HG03571 (cell line): Measurements from ENCODE around the gene ST7L.

Source experiments
- ATAC-seq: cut with Tn5 transposase; IDR thresholded peaks from one replicate; pipeline ENCODE4 v1.9.1; 2021; ENCODE audit not compliant: unreplicated experiment

ST7L gene

DNA sequence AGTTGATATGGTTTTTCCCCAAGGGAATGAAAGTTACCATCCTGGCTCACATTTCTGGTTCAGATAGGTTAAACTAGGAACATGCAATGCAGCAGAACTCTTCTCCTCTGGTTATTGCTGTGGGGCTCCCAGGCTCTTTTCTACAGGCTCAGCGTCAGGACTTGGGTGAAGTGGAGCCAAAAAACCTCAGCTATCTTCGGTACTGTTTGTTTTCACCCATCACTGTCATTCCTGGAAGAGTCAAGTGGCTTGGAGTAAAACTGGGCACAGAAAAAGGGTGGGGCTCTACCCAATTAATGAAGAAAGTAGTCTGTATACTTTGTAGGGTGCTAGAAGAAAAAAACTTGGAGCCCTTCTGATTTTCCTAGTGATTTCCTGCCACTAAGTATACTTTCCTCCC, 100.8 kb downstream of the ST7L start:
- ATAC-seq: no peak

DNA sequence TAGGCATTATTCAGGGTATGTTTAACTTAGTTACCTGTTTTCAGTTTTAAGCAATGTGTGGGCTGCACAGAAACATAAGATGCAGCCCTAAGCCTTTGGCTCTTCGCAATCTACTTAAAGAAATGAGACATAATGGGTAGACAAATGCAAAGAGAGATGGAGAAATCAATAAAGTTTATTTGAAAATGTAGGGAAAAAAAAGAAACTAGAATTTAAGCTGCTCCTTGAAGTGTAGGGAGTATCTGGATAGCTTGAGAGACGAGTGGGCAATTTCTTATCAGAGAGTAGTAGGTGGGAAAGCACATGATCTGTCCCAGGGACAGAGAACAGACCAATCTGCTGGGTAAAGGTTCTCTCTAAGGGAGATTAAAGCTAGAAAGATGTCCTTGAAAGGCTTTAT, 101.3 kb downstream of the ST7L start:
- no peak for ATAC-seq

DNA sequence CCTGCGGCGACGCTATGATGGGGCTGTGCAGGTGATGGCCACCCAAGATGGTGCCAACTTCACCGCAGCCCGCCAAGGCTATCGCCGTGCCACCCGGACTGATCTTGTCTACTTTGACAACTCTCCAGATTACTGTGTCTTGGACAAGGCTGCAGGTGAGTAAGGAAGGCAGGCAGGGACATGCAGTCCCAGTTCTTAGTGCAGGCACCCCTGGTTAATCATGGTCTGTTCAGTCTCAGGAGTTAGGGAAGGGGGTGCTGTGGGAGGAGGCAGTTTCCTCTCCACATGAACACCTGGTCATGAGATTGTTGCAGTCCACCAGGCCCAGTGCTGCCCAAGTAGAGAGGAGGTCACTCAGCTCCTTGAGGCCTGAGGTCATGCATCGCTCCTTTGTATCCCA, 101.7 kb downstream of the ST7L start:
- ATAC-seq: no peak

DNA sequence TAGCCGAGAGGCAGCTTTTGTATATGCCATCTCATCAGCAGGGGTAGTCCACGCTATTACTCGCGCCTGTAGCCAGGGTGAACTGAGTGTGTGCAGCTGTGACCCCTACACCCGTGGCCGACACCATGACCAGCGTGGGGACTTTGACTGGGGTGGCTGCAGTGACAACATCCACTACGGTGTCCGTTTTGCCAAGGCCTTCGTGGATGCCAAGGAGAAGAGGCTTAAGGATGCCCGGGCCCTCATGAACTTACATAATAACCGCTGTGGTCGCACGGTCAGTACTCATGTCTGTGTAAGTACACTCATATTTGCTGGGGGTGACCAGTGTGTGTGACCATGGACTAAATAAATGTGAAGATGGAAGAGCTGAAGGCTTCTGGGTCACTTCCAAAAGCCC, 102.8 kb downstream of the ST7L start:
- ATAC-seq: no peak

DNA sequence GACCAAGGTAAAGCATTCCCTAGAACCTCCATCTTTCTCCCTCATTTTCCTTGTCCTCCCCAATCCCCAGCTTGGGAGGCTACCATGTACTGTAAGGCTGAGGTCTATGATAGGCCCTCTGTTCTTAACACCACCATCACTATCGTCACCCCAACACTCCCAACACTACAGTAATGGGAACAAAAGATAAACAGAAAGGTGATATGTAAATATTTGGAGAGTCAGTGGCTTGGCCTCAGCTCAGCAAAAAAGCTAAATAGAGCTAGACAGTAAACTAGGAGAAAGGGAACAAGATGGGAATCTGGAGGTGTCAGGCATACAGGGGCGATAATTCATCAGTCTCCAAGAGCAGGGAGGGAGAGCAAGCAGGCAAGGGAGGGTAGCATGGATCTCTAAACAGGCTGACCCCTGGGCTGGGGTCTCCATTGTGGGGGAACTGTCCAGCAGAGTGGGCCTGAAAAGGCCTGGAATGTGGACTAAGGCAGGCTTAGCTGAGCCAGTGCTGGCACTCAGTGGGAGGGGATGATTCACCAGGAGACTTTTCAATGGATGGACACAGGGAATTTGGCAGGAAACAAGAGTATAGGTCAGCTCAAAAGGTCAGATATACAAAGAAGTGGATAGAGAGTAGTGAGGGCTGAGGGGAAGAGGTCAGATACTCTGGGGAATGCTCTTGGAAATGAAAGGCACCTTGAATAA, 103.5 kb downstream of the ST7L start:
- no peak for ATAC-seq

DNA sequence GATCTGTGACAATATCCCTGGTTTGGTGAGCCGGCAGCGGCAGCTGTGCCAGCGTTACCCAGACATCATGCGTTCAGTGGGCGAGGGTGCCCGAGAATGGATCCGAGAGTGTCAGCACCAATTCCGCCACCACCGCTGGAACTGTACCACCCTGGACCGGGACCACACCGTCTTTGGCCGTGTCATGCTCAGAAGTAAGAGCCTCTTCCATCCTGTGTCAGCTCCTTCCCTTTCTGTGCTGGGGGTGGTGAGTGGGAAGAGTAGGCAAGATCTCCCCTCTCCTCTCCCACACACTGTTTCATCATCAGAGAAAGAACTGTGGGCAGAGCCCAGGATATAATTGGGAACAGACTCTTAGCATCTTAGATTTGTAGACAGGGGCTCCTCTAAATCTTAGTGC, 104.0 kb downstream of the ST7L start:
- ATAC-seq: no peak

DNA sequence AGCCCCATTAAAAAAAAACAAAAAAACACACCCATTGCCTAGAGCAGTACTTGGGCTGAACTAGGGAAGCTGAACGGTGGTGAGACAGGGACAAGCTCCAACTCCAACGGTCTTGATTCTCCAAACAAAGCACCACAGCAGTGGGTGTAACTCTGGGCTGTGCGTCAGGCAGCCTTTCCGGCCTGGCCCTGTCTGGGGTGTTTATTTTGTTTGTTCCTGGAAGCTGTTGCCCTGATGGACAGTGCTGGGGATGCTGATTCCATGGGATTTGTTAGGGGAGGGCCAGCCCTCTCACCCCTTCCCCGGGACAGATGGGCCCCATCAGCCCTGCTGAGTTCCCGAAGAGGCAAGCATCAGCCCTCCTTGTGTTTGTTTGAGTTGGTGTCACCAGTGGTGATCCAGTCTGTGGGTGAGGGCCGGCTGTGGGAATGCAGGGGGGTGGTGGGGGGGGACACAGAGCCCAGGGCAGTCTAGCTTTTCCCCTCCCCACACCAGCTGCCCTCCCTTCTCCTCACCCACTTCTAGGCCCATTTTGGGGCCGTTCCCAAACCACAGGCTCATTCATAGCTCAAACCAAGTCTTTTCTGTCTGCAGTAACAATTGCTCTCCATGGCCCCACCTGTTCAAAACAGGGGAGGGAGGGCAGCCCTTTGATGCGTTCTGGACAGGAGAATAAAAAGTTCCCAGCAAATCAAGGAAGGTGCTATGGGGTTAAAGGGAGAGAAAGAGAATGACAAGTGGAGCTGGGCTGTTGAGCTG, 105.7 kb downstream of the ST7L start:
- no peak for ATAC-seq

DNA sequence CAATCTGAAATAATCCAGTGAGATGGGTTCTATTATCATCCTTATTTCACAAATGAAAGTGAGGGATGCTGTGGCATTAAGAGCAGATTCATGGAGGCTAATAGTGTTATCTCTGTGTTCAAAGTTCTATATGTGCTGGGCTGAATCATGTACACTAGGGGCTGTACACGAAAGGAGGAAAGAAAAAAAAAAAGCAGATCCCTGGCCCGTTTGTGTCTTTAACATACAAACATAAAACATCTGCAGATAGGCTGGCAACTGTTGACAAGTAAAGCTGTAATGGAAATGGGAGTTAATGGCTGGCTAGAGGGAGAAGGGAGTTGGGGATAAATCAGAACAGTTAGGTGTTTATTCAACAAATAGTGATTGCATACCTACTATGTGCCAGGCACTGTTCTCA, 107.0 kb downstream of the ST7L start:
- ATAC-seq: no peak

DNA sequence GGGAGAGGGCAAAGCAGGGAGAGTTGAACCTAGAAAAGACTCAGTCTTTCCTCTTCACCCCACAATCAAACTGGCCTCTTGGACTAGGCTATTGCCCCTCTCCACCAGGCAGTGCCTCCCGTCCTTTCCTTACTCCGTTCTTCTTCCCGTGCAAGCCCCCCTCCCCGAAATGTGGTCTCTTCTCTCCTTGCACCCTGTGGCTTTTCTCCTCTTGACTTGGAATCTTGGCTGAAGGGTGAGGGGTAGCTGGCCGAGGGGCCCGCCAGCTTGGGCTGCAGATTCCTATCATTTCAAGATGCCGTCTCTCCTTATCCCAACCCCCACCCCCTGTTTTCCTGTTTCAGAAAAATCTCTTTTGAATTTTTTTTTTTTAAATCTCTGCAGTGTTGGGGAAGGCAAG, 108.6 kb downstream of the ST7L start:
- no peak for ATAC-seq

DNA sequence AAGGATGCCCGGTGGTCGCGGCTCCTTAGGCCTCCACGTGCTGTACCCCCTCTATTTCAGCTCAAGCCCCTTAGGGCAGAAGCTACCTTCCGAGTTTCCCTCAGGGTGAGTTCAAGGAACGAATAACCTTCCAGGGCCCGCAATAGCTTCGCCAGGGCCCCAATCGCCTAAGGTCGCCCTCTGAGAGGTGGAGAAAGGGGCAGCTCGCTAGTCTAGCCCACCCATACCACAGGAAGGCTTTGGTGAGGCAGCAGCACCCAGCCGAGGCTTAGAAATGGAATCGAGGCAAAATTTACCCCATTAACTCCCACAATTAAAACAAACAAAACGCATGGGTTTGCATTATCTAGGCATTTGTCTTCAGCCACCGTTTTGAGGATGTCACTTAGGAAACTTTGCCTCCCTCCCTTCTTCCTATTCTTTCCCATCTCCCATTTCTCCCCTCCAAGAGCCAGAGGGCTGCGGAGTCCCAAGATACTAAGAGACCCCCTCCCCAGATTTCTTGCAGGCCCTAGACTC, 109.2 kb downstream of the ST7L start:
- ATAC-seq: no peak

DNA sequence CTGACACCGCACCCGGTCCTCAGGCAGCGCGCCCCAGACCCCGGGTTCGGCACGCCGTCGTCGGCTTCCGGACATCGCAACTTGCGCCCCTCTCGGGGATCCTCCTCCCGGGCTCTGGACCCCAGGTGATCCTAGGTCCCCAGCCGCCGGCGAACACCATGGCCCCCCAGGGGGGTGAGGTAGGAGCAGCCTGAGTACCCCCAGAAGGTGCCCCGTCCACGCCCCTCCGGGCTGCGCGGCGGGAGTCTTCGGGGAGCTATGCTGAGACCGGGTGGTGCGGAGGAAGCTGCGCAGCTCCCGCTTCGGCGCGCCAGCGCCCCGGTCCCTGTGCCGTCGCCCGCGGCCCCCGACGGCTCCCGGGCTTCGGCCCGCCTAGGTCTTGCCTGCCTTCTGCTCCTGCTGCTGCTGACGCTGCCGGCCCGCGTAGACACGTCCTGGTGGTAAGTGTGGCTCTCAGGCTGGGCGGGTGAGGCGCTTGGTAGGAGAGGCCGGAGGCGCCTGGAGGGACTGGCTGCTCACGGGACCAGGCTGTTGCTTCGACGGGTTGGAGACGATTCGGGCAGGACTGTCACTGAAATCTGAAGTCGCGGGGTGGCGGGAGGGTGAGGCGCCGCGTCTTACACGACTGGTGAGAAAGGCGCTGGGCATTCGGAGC, 109.8 kb downstream of the ST7L start:
- ATAC-seq: no peak

DNA sequence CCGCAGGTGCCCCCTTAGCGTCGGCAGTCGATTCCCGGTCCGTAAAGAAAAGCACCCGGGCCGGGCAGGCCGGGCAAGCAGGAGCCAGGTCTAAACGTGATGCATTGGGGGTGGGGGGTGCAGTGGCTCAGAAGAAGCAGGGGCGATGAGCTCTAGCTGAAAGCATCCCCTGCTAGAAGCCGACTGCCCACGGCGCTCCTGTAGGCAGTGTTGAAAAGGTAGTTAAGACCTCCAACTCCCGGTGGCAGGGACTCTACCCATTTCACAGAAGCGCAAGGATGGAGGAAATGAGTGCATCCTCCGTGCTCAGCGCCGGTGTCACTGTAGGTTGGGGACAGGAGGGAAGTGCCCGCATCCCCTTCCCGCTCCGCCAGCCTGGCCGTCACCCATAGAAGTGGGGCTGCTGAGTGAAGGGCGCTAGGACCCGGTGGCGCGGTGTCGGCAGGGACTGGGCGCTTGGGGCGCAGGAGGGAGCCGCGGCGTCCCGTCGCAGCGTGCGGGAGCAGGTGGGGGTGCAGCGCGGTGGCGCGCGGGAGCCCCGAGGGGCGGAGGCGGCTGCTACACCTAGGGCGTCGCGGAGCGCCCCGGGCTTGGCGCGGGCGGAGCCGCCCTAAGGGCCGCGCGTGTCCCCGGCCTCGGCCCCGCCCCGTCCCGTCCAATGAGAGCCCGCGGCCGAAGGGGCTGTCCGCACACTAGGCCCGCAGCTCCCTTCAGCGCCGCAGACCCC, 110.5 kb downstream of the ST7L start, which contains the start of gene WNT2B:
Gene WNT2B, plus strand, starts transcription at position 688 of the 727 bp plus-strand sequence. CDS start 298 bp downstream, outside the sequence.
- no peak for ATAC-seq

DNA sequence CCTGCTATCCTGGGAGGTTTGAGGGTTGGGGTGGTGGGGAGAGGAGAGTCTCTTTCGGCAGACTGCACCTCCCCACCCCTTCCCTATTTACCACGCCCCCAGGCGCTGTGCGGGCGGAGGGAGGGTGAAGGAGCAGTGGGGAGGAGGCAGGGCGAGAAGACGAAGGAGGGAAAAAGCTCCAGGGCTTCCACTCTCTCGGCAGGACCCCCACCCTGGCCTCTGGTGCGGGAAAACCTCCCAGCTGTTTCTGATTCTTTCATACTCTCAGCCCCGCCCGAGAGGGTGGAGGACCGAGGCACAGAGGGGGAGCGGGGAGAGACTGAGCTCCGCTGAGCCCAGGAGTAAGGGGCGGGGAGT, 111.0 kb downstream of the ST7L start:
- no peak for ATAC-seq

DNA sequence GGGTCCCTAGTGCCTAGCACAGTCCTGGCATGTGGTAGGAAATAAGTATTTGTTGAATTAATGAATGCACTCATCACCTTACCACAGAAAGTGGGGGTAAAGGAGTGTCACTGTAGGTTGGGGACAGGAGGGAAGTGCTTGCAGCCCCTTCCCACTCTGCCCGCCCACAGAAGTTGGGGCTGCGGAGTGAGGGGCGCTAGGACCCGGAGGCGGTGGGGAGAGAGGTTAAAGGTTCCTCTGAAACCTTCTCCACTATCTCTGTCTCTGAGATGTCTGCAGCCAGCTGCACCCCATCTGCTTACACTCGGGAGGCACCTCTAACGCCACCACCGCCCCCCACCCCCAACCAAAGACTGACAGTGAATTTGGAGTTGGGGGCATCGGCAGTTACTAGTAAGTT, 111.6 kb downstream of the ST7L start:
- ATAC-seq: no peak

DNA sequence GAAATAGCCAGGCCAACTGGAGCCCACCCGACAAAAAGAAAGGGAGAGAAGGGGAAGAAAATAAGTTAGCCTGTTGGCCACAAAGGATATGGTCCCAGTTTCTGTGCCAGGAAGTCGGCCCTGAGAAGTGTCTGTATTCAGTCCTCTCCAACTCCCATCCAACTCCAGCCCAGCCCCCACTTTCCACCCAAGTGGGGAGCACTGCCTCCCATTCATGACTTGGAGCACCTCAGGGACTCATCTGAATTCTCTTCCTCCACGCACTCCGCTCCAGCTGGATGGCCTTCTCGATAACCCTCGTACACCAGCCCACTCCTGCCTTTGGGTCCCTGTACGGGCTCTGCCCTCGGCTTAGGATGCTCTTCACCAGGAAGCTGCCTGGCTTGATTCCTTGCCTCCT, 112.2 kb downstream of the ST7L start:
- ATAC-seq: no peak

DNA sequence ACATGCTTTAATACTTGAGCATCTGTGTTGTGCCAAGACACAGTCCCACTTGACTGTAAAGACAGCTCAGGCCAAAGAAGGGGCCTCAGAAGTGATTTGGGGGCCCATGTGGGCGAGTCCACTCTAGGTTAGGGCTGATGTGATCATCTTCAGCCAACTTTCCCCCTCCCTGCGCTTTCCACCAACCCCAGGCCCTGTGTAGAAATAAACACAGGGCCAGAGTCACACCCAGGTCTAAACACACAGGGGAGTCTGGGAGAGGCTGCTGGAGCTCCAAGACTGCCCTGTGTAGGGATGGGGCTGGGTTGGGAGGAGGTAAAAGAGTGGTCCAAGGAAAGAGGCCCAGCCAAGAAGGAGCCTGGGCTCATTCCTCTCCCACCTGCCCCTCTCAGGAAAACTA, 112.6 kb downstream of the ST7L start:
- ATAC-seq: no peak

DNA sequence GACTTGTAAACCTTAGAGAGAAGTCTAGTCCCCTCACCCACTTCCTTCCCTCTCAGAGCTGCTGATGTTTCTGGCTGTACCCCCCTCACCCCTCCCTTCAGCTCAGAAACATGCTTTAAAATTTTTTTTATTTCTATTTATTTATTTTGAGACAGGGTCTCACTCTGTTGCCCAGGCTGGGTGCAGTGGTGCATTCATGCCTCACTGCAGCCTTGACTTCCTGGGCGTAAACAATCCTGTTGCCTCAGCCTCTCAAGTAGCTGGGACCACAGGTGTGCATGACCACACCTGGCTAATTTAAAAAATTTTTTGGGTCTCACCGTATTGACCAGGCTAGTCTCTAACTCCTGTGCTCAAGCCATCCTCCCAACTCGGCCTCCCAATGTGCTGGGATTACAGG, 113.1 kb downstream of the ST7L start:
- no peak for ATAC-seq

DNA sequence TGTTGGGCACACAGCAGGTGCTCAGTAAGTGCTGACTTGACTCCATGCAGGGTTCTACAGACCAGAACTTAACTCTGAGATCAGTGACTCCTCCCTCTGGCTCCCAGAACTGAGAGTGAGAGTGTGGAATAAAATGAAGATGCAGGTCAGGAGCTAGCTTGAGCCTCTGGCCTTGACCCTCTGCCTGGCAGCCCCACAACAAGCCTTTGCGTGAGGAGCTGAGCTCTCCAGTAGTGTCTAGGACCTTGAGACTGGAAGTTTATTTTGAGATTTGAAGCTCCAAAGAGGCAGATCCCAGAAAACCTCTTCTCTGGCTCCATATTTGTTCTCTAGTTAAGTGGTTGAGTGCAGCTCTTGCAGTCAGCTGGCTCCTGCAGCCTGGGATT, 113.5 kb downstream of the ST7L start:
- ATAC-seq: no peak

DNA sequence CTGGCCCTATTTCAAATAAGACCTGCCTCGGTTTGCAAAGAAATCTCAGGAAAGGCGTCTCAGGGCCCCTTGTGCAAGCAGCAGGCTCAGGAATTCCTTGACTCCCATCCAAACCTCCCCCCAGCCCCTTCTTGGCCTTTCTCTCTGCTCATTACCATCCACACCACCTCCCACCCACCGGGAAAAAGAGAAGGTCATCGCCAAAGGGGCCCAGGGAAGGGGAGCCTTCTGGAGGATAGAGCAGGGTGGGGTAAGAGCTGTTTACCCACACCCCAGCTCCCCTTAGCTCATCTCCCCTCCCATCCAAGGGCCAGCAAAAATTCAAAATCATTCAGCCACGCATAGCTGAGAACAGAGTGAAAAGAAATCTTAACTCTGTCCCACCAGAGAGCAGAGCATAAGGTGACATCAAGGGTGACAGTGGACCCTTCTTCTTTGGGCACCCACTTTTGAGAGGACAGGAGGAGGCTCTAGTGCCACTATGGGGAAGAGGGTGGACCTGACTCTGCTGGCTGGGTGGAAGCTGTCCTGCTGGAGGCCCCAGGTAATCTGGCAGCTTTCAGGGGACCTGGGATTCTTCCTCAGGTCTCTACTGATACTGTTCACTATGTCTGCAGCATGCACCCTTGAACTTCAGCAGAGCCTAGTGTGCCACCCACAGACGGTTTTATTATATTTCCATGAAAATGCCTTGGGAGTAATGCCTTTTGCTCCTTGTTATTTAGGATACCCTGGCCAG, 114.1 kb downstream of the ST7L start:
- no peak for ATAC-seq

DNA sequence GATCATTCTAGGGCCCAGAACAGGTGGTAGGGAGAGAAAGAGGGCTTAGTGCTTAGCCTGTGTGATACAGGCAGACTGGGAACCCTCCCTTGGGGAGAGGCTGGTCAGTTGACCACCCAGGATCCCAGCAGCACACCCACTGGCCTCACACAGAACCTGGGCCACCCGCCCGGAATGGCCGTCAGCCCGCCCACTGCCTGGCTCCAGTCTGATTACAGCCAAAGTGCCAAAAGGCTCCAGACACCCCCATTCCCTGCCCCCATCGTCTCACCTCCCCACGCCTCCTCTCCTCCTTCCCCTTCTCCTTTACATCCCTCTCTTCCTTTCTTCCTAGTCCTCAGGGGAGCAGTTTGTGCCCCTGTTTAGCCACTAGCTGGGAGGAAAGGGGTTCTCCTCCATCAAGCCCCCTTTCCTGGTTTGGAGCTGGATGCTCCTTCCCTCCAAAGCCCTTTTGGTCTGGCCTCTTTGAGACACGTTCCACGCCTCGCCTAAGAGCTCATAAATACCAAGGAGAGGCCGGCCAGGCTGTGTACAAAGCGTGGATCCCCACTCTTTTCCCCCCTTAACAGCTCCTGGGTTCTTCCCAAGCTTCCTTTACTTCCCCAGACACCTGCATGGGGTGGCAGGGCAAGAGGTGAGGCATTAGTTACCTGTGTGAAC, 114.8 kb downstream of the ST7L start:
- ATAC-seq: no peak
